HG03175 (cell line): ENCODE data around the gene IL17RB.

Source experiments
- ATAC-seq: cut with Tn5 transposase; IDR thresholded peaks from one replicate; pipeline ENCODE4 v1.9.1; 2021; ENCODE audit warnings: mild to moderate bottlenecking, moderate library complexity; ENCODE audit not compliant: unreplicated experiment

IL17RB gene

GRCh38 chr3:53858096-53858741 is 11.9 kb downstream of the IL17RB start:
- no peak for ATAC-seq

GRCh38 chr3:53859178-53859577 is 12.8 kb downstream of the IL17RB start:
- ATAC-seq = no peak

DNA sequence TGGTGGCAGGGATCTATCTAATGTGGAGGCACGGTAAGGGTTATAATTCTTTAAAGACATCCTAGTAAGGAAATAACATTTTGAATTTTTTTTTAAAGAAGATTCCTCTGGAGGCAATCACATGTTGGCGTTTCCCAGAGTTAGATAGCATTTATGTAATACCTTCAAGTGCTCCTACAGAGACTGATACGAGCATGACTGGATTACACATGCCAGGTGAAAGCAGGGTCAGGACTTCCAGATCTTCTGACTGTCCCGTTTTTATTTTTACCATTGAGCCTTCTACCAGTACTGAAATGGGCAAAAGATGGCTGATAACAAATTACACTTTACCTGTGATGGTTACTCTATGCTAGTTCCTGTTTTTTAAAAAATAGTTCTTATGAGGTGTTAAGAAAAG is 13.8 kb downstream of the IL17RB start:
- ATAC-seq = no peak

DNA sequence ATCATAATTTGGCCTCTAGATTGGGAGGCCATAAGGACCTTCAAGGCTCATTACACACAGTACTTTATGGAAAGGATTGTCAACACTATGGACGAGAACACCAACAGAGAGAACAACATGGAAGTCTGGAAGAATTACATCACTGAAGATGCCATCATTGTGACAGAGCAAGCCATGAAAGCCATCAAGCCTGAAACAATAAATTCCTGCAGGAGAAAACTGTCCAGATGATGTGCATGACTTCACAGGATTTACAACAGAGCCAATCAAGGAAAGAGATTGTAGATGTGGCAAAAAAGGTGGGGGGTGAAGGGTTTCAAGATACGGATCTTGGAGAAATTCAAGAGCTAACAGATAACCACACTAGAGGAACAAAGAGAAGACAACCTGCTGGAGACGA is 15.9 kb downstream of the IL17RB start:
- no peak for ATAC-seq

DNA sequence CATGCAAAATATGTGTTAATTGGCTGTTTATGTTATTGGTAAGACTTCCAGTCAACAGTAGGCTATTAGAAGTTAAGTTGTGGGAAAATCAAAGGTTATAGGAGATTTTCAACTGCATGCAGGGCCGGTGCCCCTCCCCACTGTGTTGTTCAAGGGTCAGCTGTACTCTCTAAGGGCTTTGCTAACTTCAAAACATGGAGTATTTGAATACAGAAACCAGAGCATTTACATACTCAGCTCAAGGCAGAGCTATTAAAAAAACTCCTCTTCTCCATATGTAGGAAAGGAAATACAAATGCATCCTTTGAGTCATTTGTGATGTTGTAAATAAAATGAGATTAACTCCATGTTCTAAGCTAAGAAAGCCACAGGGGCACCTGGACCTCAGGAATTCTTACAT is 16.8 kb downstream of the IL17RB start:
- no peak for ATAC-seq

- ATAC-seq = no peak
Observed at GRCh38 chr3:53865732-53866499, 19.5 kb downstream of the IL17RB start.

- no peak for ATAC-seq
Observed at GRCh38 chr3:53880396-53881345, 34.3 kb downstream of the IL17RB start.

- peak; percentile 89 for ATAC-seq
Observed at GRCh38 chr3:53881691-53882593, 35.6 kb downstream of the IL17RB start, which contains the start of gene ACTR8. ACTR8 (minus strand) TSS chr3:53882152; CDS start chr3:53882101, 51 bp downstream.

DNA sequence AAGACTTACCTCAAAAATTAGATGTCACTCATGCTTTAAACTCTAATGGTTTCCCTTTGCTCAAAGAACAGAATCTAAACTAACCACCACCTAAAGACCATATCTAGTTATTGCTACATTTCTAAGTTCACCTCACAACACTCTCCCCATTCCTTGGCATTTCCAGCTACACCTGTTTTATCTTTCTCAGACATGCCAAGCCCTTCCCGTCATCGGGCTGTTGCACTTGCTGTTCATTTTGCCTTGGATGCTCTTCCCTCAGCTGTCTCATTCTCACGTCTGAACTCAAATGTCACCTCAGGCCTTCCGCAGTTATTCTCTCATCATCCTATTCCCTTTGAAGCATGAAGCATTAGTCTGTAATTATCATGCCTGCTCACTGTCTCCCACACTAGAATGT is 36.6 kb downstream of the IL17RB start:
- ATAC-seq = no peak

DNA sequence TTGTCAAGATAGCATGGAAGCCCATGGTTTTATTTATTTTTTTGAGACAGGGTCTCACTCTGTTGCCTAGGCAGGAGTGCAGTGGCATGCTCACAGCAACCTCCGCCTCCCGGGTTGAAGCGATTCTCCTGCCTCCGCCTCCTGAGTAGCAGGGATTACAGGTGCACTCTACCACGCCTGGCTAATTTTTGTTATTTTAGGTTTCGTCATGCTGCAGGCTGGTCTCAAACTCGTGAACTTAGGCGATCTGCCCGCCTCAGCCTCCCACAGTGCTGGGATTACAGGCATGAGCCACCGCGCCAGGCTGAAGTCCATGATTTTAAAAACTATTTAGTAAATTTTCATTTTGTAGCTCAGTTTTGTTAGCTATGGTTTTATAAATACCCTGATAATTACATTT is 38.3 kb downstream of the IL17RB start:
- no peak for ATAC-seq

DNA sequence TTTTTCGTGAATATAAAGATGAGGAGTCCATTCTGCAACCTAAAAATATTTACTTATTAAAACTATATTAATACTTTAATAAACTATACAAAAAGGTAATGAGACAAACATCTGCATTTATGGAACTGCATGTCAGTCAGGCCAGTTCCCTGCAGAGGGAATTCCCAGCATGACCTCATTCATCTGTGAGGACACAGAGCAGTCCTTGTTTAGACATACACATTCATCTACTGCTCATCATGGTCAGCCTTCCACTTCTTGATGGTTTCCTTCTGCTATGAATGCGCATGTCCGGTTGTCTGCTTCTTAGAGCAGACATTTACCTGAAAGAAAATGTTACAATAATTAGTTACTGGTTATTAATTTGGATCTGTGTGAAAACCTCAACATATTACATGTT is 38.9 kb downstream of the IL17RB start:
- ATAC-seq = no peak

- no peak for ATAC-seq
Observed at GRCh38 chr3:53887446-53887845, 41.1 kb downstream of the IL17RB start.

DNA sequence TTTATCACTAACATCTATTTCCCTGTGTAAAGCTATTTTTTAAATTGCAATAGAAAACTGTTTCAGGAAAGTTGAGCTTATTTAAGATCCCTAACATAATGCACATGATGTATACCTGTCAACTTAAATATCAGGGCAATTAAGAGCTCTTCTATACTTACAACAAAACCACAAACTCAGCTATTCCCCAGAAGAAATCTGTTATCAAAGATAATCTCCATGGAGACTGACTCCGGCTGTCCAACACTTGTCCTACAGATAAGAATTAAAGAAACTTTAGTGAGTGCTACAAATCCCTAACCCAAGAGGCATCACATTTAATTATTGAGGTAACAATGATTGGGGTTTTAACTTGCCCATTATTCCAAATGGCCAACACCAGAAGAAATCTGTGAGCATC is 41.9 kb downstream of the IL17RB start:
- ATAC-seq = no peak

DNA sequence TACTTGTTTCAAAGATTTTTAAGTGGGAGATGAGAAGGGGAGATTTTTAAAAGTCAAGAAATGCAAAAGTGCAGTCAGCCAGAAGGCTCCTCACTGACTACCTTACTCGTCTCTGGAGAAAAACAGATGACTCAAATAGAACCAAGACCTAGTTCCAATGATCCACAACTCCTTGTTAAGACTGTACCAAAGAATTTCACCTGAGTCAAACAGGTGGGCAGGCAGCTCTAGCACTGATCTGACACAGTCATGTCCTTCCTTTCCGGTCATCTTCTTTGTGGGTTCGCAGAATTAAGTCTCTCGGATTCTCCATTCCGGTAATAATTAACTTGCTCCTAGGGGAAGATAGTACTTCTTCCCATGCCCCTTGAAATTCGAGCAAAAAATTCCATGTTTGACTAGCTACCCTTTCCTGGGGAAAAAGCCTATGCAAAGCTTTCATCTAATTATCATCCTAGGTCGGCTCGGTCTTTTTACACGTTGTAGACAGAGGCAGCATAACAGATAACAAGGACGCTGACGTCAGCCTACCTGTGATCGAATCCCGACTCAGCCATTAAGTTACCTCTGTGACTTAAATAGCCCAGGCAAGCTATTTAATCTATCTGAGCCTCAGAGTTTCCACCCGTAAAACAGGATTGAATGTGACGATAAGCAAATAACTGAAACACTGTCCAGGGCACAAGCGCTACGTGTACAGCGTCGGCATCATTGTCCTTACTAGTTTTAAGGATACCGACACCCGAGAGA is 44.5 kb downstream of the IL17RB start:
- no peak for ATAC-seq

- ATAC-seq = peak; percentile 97
Observed at GRCh38 chr3:53891497-53892285, 45.3 kb downstream of the IL17RB start, which contains the start of gene SELENOK. SELENOK (minus strand) TSS chr3:53891859.

GRCh38 chr3:53892286-53892637 is 45.9 kb downstream of the IL17RB start:
- ATAC-seq = no peak

DNA sequence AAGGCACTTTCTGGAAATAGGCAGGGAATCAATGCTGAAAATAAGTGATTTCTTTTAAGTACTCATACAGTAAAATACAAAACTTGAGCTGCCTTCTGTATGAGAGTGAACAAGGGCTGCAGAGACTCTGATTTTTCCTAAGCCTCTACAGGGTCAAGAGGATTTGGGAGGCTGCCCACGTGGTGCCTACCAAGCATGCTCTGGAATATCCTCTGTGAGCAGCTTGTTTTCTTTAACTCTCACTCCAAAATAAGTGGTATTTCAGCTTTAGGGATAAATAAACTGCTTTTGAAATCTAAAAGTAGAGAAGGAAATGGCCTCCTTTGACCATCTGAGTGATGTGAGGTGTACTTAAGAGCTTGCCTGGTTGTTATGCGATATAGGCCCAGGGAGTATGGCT is 53.4 kb downstream of the IL17RB start:
- no peak for ATAC-seq

- ATAC-seq = no peak
Observed at GRCh38 chr3:53900666-53901331, 54.4 kb downstream of the IL17RB start.
